ENCODE measurements around the gene WDR37.

Gene WDR37

DNA sequence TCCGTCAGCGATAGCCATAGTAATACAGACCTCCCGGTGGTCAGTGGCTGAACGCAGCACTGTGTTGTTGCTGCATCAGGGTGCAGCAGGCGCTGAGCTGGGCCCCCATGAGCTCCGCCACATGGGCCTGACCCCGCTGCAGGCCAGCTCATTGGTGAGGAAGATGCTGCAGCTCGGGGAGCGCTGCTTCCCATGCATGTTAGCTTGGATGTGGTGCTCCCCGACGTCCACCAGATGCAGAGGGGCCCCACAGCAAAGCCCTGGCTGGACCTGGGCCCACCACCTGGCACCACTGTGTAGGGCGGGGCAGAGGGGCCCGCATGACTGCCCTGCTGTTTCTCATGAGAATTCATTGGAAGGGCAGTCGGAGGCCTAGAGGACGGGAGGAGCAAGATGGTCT lies 50.8 kb downstream of the WDR37 start:
- TF ChIP-seq PAX5 (IDR thresholded peaks at IDR 0.05; ENCODE audit: insufficient read depth, low read length, severe bottlenecking), result no peak
- TF ChIP-seq POLR2AphosphoS5 (IDR thresholded peaks at IDR 0.05; ENCODE audit: low read depth, low read length), result no peak
- TF ChIP-seq POLR2A (IDR thresholded peaks at IDR 0.05; ENCODE audit: low read depth, low read length), result no peak
- no peak for TF ChIP-seq TAF1 (IDR thresholded peaks at IDR 0.05; ENCODE audit: low read depth, low read length)
- TF ChIP-seq SPI1 (IDR thresholded peaks at IDR 0.05; ENCODE audit: low read depth, low read length), result no peak
- TF ChIP-seq POU2F2 (IDR thresholded peaks at IDR 0.05; ENCODE audit: low read depth, low read length), result no peak
- FAIRE-seq, result no peak

DNA sequence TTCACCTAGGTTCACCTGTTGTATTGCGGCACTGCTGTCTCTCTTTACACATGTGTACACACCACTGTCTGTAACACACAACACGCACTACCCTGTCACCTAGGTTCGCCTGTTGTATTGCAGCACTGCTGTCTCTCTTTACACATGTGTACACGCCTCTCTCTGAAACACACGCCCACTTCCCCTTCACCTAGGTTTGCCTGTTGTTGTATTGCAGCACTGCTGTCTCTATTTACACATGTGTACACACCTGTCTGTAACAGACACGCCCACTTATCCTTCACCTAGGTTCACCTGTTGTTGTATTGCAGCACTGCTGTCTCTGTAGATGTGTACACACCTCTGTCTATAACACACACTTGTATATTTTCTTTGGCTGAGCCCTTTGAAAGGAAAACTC lies 51.5 kb downstream of the WDR37 start:
- TF ChIP-seq POLR2A (IDR thresholded peaks at IDR 0.05; ENCODE audit: low read depth, low read length) (no peak), POLR2AphosphoS5 (IDR thresholded peaks at IDR 0.05; ENCODE audit: low read depth, low read length) (no peak), TAF1 (IDR thresholded peaks at IDR 0.05; ENCODE audit: low read depth, low read length) (no peak), PAX5 (IDR thresholded peaks at IDR 0.05; ENCODE audit: insufficient read depth, low read length, severe bottlenecking) (no peak), POU2F2 (IDR thresholded peaks at IDR 0.05; ENCODE audit: low read depth, low read length) (no peak)
- FAIRE-seq (no peak), DNase-seq (ENCODE audit: insufficient read length, low spot score) (no peak)

More for the DNA sequence above, 50.8 kb downstream of the WDR37 start:
- no peak for DNase-seq (ENCODE audit: insufficient read length, low spot score)

DNA sequence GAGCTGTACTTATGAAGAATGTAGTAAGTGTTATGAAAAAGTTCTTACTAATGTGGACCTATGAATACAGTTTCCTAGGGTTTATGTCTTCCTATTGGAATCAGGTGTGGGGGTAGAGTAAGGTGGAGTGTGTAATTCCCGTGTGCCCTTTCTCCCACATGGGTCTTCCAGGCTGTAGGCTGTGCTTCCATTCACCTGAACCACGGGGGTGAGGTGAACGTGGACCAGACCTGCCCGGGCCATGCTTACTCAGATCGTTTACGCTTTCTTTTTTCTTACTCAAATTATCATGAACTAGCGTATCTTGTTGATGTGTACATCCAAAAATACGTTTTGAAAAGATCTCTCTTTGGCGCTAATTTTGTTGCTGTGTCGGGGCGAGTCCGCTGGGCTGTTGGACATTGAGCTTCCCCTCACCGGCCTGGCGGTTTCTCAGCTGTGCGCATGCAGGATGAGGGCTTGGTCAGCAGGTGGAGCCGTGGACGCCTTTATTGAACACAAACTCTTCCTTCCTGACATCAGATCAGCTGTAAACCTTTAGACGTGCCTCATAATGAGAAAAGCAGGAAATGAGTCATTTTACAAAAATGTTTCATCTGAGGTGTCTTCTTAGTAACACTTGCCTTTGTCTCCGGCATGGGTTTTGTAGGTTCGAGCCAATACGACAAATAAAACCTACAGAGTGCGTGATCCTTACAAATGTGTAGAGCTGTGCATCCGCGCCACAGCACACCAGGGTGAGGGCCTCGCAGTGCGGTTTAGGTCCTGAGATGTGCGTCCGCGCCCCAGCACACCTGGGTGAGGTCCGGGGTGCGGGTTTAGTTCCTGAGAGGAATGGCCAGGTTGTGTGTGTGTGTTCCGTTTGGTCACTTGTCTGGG lies 53.8 kb downstream of the WDR37 start:
- no peak for TF ChIP-seq PAX5 (IDR thresholded peaks at IDR 0.05; ENCODE audit: insufficient read depth, low read length, severe bottlenecking)
- TF ChIP-seq POU2F2 (IDR thresholded peaks at IDR 0.05; ENCODE audit: low read depth, low read length), result no peak
- TF ChIP-seq POLR2A (IDR thresholded peaks at IDR 0.05; ENCODE audit: low read depth, low read length), result no peak
- TF ChIP-seq SPI1 (IDR thresholded peaks at IDR 0.05; ENCODE audit: low read depth, low read length), result peak; percentile 43
- DNase-seq (ENCODE audit: insufficient read length, low spot score), result peak; percentile 75
- FAIRE-seq, result peak; percentile 88

DNA sequence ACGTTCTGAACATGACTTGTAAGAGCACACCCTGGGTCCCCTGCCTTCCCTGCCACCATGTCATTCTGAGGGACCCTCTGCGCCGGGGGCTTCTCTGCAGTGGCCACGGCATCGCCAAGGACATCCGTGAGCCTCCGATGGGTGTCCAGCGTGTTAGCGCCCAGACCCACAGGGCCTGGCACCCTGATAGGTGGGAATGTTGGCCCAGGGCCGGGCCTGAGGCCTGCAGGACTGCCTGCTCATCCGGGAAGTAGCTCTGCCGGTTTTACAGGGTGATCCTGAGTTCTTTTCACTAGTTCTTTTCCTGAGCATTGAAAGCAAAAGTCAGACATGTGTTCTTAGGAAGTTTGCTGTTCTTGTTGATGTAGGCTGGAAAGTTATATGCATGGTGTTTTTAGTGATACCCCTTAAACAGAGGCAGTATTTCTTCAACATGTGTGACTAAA lies 54.5 kb downstream of the WDR37 start:
- FAIRE-seq (no peak), DNase-seq (ENCODE audit: insufficient read length, low spot score) (no peak)

DNA sequence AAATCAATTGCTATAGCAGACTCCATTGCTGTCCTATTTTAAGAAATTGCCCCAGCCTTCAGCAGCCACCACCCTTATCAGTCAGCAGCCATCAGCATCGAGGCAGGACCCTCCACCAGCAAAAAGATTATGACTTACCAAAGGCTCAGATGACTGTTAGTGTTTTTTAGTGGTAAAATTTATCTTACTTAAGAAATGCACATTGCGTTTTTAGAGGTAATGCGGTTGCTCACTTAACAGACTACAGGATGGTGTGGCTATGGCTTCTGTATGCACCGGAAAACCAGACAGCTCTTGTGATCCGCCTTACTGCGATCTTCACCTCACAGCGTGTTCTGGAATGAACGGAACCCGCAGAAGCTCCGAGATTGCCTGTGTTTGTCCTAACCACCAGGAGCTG lies 58.1 kb downstream of the WDR37 start:
- DNase-seq (ENCODE audit: insufficient read length, low spot score), result no peak
- TF ChIP-seq SPI1 (IDR thresholded peaks at IDR 0.05; ENCODE audit: low read depth, low read length) (no peak), POLR2A (IDR thresholded peaks at IDR 0.05; ENCODE audit: low read depth, low read length) (no peak), POLR2AphosphoS5 (IDR thresholded peaks at IDR 0.05; ENCODE audit: low read depth, low read length) (no peak), TAF1 (IDR thresholded peaks at IDR 0.05; ENCODE audit: low read depth, low read length) (no peak), PAX5 (IDR thresholded peaks at IDR 0.05; ENCODE audit: insufficient read depth, low read length, severe bottlenecking) (no peak), POU2F2 (IDR thresholded peaks at IDR 0.05; ENCODE audit: low read depth, low read length) (no peak)
- no peak for FAIRE-seq

More for the DNA sequence above, 54.5 kb downstream of the WDR37 start:
- TF ChIP-seq PAX5 (IDR thresholded peaks at IDR 0.05; ENCODE audit: insufficient read depth, low read length, severe bottlenecking) (no peak), TAF1 (IDR thresholded peaks at IDR 0.05; ENCODE audit: low read depth, low read length) (no peak), SPI1 (IDR thresholded peaks at IDR 0.05; ENCODE audit: low read depth, low read length) (no peak), POLR2AphosphoS5 (IDR thresholded peaks at IDR 0.05; ENCODE audit: low read depth, low read length) (no peak), POLR2A (IDR thresholded peaks at IDR 0.05; ENCODE audit: low read depth, low read length) (no peak), POU2F2 (IDR thresholded peaks at IDR 0.05; ENCODE audit: low read depth, low read length) (no peak)

DNA sequence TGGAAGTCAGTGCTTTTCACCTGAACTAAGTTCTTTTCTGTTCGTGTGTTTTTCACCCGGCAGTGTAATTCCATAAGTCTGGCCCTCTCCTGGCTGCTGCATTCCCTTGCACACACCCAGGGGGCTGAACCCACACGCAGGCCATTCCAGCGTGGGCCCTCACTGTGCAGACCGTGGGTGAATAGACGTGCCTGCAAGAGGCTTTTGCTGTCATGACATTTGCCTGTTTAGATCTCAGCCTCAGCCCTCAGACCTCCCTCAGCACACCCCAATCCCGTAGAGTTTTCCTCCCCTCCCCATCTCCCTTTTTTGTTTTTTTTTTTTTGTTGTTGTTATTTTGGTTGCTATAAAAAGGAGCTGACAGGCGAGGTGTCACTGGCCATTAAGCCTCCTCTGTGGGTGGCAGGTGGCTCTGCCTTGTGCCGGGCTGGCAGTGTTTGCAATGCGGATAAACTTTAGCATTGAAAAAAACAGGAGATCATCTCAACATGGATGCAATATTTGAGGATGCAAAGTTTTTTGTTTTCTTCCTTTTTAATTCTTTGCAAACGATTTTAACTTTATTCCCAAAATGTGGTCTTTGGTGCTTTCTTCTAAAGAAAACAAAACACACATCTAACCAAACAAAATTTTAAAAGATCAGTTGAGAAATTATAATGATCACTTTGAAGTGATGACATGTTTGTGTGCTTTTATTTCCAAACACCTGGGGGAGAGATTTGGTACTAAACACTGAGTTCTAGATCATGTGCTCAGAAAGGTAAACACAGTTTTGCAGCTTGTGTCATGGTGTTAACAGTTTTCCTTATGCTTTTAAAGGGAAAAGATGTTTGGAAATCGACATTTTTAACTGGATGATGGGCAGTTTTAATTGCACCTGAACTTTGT lies 58.8 kb downstream of the WDR37 start:
- FAIRE-seq, result no peak
- no peak for DNase-seq (ENCODE audit: insufficient read length, low spot score)
- TF ChIP-seq TAF1 (IDR thresholded peaks at IDR 0.05; ENCODE audit: low read depth, low read length) (no peak), POU2F2 (IDR thresholded peaks at IDR 0.05; ENCODE audit: low read depth, low read length) (no peak), POLR2AphosphoS5 (IDR thresholded peaks at IDR 0.05; ENCODE audit: low read depth, low read length) (no peak), PAX5 (IDR thresholded peaks at IDR 0.05; ENCODE audit: insufficient read depth, low read length, severe bottlenecking) (no peak), POLR2A (IDR thresholded peaks at IDR 0.05; ENCODE audit: low read depth, low read length) (no peak), SPI1 (IDR thresholded peaks at IDR 0.05; ENCODE audit: low read depth, low read length) (no peak)

DNA sequence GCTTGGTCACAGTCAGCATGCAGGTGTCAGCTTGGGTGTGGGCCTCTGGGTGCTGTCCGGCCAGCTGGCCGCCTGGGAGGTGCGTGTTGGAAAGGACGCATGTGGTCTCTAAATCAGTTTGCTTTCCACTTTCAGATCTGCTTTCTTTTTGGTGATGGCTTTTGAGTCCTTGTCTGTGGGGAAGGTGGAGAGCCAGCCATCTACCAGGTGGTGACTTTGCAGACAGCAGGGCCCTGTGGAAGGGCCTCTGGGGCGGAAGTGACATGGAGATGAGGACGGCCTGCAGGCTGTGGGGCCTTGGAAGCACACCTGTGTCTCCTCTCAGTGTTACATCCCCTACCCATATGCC lies 59.4 kb downstream of the WDR37 start:
- FAIRE-seq, result no peak
- no peak for DNase-seq (ENCODE audit: insufficient read length, low spot score)
- TF ChIP-seq TAF1 (IDR thresholded peaks at IDR 0.05; ENCODE audit: low read depth, low read length) (no peak), SPI1 (IDR thresholded peaks at IDR 0.05; ENCODE audit: low read depth, low read length) (peak; percentile 26; the same call in 1 of the 2 replicates), PAX5 (IDR thresholded peaks at IDR 0.05; ENCODE audit: insufficient read depth, low read length, severe bottlenecking) (no peak)

DNA sequence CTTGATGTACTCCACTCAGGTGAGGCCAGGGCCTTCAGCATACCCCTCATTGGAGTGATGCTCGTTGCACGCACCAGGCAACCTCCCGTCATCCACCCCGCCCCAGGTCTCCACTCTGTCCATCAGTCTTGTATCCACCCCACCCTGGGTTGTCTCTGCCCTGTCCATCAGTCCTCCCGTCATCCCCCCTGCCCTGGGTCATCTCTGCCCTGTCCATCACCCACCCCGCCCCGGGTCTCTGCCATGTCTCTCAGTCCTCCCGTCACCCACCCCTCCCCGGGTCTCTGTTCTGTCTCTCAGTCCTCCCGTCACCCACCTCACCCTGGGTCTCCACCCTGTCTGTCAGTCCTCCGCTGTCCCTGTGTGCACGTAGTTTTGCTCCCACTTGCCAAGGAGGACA lies 59.9 kb downstream of the WDR37 start:
- no peak for FAIRE-seq
- DNase-seq (ENCODE audit: insufficient read length, low spot score), result no peak
- TF ChIP-seq SPI1 (IDR thresholded peaks at IDR 0.05; ENCODE audit: low read depth, low read length) (no peak), POLR2A (IDR thresholded peaks at IDR 0.05; ENCODE audit: low read depth, low read length) (no peak), POU2F2 (IDR thresholded peaks at IDR 0.05; ENCODE audit: low read depth, low read length) (no peak)

DNA sequence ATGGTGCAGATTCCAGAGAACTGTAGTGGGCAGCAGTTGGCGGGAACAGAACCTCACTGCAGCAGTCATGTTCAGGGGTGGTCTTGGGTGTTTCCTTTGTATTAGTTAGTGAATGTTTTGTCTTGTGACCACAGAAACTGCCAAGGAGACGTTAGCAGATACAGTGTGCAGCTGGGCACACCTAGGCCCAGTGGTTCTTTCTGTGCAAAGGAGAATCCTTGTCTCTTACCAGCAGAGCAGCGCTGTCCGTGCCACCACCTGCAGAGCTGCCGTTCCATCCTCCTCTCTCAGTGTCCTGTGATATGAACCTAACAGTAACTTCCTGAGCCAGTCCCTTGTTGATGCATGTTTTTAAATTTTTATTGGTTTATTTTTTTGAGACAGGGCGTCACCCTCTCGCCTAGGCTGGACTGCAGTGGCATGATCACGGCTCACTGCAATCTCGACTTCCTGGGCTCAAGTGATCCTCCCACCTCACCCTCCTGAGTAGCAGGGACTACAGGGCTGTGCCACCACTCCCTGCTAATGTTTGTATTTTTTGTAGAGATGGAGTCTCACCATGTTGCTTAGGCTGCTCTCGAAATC lies 60.6 kb downstream of the WDR37 start:
- no peak for TF ChIP-seq POU2F2 (IDR thresholded peaks at IDR 0.05; ENCODE audit: low read depth, low read length)
- no peak for TF ChIP-seq PAX5 (IDR thresholded peaks at IDR 0.05; ENCODE audit: insufficient read depth, low read length, severe bottlenecking)
- no peak for TF ChIP-seq TAF1 (IDR thresholded peaks at IDR 0.05; ENCODE audit: low read depth, low read length)
- TF ChIP-seq POLR2AphosphoS5 (IDR thresholded peaks at IDR 0.05; ENCODE audit: low read depth, low read length), result no peak
- TF ChIP-seq POLR2A (IDR thresholded peaks at IDR 0.05; ENCODE audit: low read depth, low read length), result no peak
- no peak for TF ChIP-seq SPI1 (IDR thresholded peaks at IDR 0.05; ENCODE audit: low read depth, low read length)
- no peak for DNase-seq (ENCODE audit: insufficient read length, low spot score)
- FAIRE-seq, result no peak
